Activated CD8-positive, alpha-beta T cell treated with anti-CD3 and anti-CD28 coated beads, Interleukin-2, amount 10 ng/mL, durations not matched to agents 7 days and 5 days (primary cell): ENCODE results near the gene STEAP2. TPM values are rescaled to one million over a fixed set of nuclear protein-coding genes. Genes with fewer than 3 reads are reported as not detected.

Source experiments
- ATAC-seq: fragments of 150-1000 bp; cut with Tn5 transposase; one replicate; pipeline ENCODE4 v1.10.0; 2021; ENCODE audit warnings: moderate library complexity
- CTCF ChIA-PET: fragments of 350-600 bp; sonication (Branson Sonifier 250); formaldehyde crosslinking; loops from one replicate; lab custom pipeline; 2021; ENCODE audit warnings: antibody characterized with exemption; lab: Charles Lee
- POLR2A ChIA-PET: fragments of 350-600 bp; sonication (Branson Sonifier 250); formaldehyde crosslinking; loops from one replicate; lab custom pipeline; 2021; ENCODE audit warnings: antibody characterized with exemption; lab: Charles Lee
- DNase-seq: peaks from one replicate; pipeline ENCODE4 v3.0.0-alpha.2; 2020
- H3K27ac Mint-ChIP-seq: one replicate; pipeline ENCODE4 v1.8.0; 2021; ENCODE audit warnings: mild to moderate bottlenecking, mixed read lengths
- H3K27me3 Mint-ChIP-seq: one replicate; pipeline ENCODE4 v1.8.0; 2021; ENCODE audit warnings: low read depth, mixed read lengths
- H3K36me3 Mint-ChIP-seq: one replicate; pipeline ENCODE4 v1.8.0; 2021; ENCODE audit warnings: low read depth, mixed read lengths
- H3K4me1 Mint-ChIP-seq: one replicate; pipeline ENCODE4 v1.8.0; 2021; ENCODE audit warnings: low read depth, mixed read lengths
- H3K4me3 Mint-ChIP-seq: one replicate; pipeline ENCODE4 v1.8.0; 2021; ENCODE audit warnings: mild to moderate bottlenecking, mixed read lengths
- H3K9me3 Mint-ChIP-seq: one replicate; pipeline ENCODE4 v1.8.0; 2022; ENCODE audit warnings: mixed read lengths; ENCODE audit not compliant: insufficient read depth
- total RNA-seq, 2 experiments: library from RNA; stranded (reverse); gene quantifications; one replicate each; pipeline ENCODE4 v1.2.3, GENCODE V29; 2021

STEAP2 gene
- total RNA-seq, 2 experiments from 2014 or later: not detected

DNA sequence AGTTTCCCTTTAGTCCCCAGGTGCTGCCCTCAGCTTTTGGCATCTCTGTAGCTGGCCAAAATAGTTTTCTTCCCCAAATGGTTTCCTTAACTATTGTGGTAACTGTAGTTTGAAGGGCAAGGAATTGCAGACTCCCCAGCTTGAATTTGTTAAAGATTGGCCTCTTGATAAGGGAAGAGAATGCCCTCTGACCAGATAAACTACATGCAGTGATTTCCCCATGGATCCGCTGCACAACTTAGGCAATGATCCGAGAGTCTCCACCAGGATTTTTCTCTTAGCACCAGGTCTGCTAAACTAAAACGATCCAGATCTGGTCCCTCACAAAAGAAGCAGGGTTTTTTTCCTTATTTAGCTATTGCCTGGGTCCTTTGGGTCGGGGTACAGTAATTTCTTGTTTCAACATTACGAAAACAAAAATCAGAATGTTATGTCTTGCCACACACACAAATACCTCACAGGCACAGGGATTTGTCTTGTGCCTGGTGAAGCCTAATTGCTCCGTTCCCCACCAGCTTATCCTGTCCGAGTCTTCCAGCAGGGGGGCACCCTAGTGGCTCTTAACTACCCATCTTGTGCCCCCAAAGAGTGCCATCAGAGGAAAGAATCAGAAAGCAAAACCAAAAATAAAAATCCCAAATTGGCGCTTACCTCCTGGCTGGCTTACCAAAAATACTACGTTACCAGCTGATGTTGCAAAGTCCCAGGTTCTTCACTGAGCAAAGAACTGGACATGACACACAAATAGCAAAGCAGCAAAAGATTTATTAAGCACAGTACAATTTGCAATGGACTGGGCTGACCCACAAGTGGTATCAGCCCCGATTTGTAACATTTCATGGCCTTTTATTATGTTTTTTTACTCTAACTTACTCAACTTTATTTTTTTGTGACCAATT, 16.4 kb upstream of the STEAP2 start:
- no peaks in the 10 kb centered on the region for H3K27me3 Mint-ChIP-seq
- peaks cover 10% of the 10 kb centered on the region for H3K9me3 Mint-ChIP-seq
- ChIA-PET CTCF (no interaction called here), POLR2A (no interaction called here)
- H3K36me3 Mint-ChIP-seq: no peaks in the 10 kb centered on the region
- ATAC-seq (no peak), DNase-seq (no peak)
- no peaks in the 10 kb centered on the region for H3K4me1 Mint-ChIP-seq
- no peak overlapping the region for H3K4me3 Mint-ChIP-seq
- H3K27ac Mint-ChIP-seq: no peak overlapping the region

- no peak for DNase-seq
- Mint-ChIP-seq H3K27ac (no peak overlapping the region), H3K4me3 (no peak overlapping the region), H3K36me3 (no peaks in the 10 kb centered on the region), H3K4me1 (no peaks in the 10 kb centered on the region), H3K9me3 (no peaks in the 10 kb centered on the region), H3K27me3 (no peaks in the 10 kb centered on the region)
- no peak for ATAC-seq
- ChIA-PET CTCF (no interaction called here), POLR2A (no interaction called here)
Observed at GRCh38 chr7:90201500-90202195, 9.9 kb upstream of the STEAP2 start.

- Mint-ChIP-seq H3K4me3 (no peak overlapping the region), H3K9me3 (no peaks in the 10 kb centered on the region), H3K4me1 (peaks cover 6% of the 10 kb centered on the region), H3K27ac (no peak overlapping the region), H3K36me3 (no peaks in the 10 kb centered on the region), H3K27me3 (peaks cover 22% of the 10 kb centered on the region)
- POLR2A ChIA-PET: no interaction called here
- CTCF ChIA-PET: no interaction called here
- ATAC-seq: no peak
- no peak for DNase-seq
Observed at GRCh38 chr7:90207956-90208355, 3.6 kb upstream of the STEAP2 start.

GRCh38 chr7:90209776-90210175, 1.8 kb upstream of the STEAP2 start:
- CTCF ChIA-PET: no interaction called here
- ATAC-seq (no peak), DNase-seq (no peak)
- Mint-ChIP-seq H3K9me3 (no peaks in the 10 kb centered on the region), H3K27ac (no peak overlapping the region), H3K36me3 (no peaks in the 10 kb centered on the region), H3K4me3 (no peak overlapping the region), H3K4me1 (peaks cover 6% of the 10 kb centered on the region), H3K27me3 (peaks cover 22% of the 10 kb centered on the region)
- POLR2A ChIA-PET: no interaction called here

DNA sequence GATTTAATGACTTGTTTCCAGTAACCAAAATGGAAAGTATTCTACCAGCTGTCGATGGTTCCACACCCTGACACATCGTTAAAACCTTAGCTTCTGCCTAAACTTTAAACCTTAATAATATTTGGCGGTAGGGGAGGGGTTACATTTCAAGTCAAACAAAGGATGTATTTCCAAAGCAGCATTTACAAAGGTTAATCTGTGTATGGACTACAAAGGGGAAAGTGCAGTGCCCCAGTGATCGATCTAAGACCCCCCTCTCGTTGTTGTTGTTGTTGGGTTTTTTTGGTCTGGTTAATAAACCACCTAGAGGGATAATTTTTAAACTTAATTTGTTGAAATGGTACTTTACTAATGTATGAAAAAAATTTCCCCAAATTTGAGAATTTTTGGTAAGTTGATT, 1.1 kb upstream of the STEAP2 start:
- Mint-ChIP-seq H3K9me3 (no peaks in the 10 kb centered on the region), H3K4me1 (peaks cover 6% of the 10 kb centered on the region), H3K27me3 (peaks cover 22% of the 10 kb centered on the region), H3K27ac (no peak overlapping the region), H3K36me3 (no peaks in the 10 kb centered on the region), H3K4me3 (no peak overlapping the region)
- no peak for ATAC-seq
- CTCF ChIA-PET: interaction anchor here (1.1 kb wide), 2 partner anchors 14 to 135 kb away, joined by 3 to 4 read pairs; no protein-coding TSS in a partner anchor
- POLR2A ChIA-PET: no interaction called here
- DNase-seq: no peak

DNA sequence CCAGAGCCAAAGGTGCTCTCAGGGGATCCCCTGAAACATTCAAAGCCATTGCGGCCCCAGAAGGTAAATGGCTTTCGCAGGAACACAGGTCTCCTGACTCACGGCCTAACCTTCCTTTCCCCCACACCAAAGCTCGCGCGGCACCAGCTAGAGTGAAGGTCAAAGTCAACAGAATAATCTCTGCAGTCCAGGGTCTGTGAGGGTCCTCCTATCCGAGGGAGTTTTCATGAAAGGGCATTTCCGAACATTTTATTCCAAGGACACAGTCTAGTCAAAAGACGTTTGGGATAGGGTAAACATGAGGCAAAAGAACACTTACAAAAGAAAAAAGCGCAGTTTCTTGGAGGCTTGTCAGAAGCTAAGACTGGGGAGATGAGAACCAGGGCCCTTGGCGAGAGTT, 559 bp upstream of the STEAP2 start:
- no peaks in the 10 kb centered on the region for H3K9me3 Mint-ChIP-seq
- no peak overlapping the region for H3K4me3 Mint-ChIP-seq
- ATAC-seq: no peak
- H3K4me1 Mint-ChIP-seq: peaks cover 6% of the 10 kb centered on the region
- no peak overlapping the region for H3K27ac Mint-ChIP-seq
- ChIA-PET CTCF (interaction anchor here (0.7 to 1.7 kb wide), 8 partner anchors 12 to 135 kb away, joined by 3 to 6 read pairs (median 4); partner anchors contain the start of gene STEAP1), POLR2A (interaction anchor here (0.6 kb wide), 1 partner anchor 487 kb away, joined by 3 read pairs; no protein-coding TSS in a partner anchor)
- no peak for DNase-seq
- H3K36me3 Mint-ChIP-seq: no peaks in the 10 kb centered on the region
- peaks cover 22% of the 10 kb centered on the region for H3K27me3 Mint-ChIP-seq

DNA sequence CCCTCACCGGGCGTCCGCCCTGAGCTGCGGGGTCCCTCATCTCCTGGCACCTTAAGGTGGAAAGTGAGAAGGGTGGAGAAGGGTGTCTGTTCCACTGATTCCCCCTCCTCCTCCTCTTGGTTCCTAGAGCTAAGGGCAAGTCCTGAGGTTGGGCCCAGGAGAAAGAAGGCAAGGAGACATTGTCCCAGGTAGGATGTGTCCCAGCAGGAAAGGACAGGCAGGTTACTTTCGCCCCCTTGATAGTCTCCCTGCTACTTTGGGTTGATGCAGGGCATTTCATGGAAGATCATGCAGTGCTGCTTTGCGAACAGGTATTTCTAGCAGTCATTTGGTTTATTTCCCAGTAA, 582 bp downstream of the STEAP2 start:
- H3K4me1 Mint-ChIP-seq: peaks cover 6% of the 10 kb centered on the region
- ChIA-PET POLR2A (no interaction called here), CTCF (interaction anchor here (0.8 to 1.7 kb wide), 5 partner anchors 11 to 58 kb away, joined by 3 to 6 read pairs (median 4); partner anchors contain the start of gene STEAP1)
- H3K27me3 Mint-ChIP-seq: peaks cover 27% of the 10 kb centered on the region
- no peak overlapping the region for H3K4me3 Mint-ChIP-seq
- ATAC-seq: no peak
- H3K36me3 Mint-ChIP-seq: no peaks in the 10 kb centered on the region
- DNase-seq: no peak
- no peaks in the 10 kb centered on the region for H3K9me3 Mint-ChIP-seq
- H3K27ac Mint-ChIP-seq: no peak overlapping the region

DNA sequence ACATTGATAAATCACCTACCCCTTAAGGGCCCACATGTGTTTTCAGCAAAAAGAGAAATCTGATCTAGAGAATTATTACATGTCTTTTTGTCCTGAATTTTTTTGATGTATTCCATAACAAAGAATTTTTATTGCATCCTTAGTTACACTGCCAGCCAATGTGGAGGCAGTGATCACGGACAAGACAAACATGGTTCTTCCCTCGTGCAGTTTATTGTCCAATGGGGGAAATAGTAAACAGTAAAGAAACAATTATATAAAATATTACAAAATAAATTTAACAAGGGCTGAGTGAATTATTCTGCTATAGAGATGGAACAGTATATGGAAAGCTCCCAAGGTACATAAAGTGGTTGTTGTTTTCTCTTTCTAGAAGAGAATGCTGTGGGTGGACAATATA, 2.0 kb downstream of the STEAP2 start:
- H3K4me3 Mint-ChIP-seq: no peak overlapping the region
- no peaks in the 10 kb centered on the region for H3K36me3 Mint-ChIP-seq
- H3K4me1 Mint-ChIP-seq: peaks cover 6% of the 10 kb centered on the region
- no peak overlapping the region for H3K27ac Mint-ChIP-seq
- H3K9me3 Mint-ChIP-seq: no peaks in the 10 kb centered on the region
- CTCF ChIA-PET: no interaction called here
- ATAC-seq: no peak
- POLR2A ChIA-PET: no interaction called here
- peaks cover 31% of the 10 kb centered on the region for H3K27me3 Mint-ChIP-seq
- no peak for DNase-seq

DNA sequence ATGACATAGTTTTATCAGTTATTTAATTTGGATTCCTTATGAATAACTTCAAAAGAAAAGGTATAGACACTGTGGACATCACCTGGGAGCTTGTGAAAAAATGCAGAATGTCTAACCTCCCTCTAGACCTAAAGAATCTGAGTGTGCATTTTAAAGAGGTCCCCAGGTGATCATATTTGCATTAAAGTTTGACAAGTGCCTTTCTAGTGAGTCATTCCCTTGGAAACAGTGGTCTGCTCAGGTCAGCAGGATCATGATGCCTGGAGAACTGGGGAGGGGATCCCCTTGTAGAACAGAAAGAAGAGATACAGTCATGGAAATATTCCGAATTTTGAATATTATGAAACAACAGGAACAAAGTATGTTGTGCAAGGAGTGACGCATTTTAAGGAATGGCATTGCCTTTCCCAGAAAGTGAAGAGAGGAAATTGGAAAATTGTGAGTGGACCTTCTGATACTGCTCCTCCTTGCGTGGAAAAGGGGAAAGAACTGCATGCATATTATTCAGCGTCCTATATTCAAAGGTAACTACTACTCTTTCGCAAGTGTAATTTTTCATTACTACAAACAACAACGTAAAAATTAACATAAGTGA, 4.6 kb downstream of the STEAP2 start:
- Mint-ChIP-seq H3K36me3 (no peaks in the 10 kb centered on the region), H3K9me3 (no peaks in the 10 kb centered on the region), H3K27me3 (peaks cover 21% of the 10 kb centered on the region), H3K27ac (no peak overlapping the region), H3K4me1 (peaks cover 1% of the 10 kb centered on the region), H3K4me3 (no peak overlapping the region)
- ATAC-seq (no peak), DNase-seq (no peak)
- ChIA-PET POLR2A (no interaction called here), CTCF (no interaction called here)

DNA sequence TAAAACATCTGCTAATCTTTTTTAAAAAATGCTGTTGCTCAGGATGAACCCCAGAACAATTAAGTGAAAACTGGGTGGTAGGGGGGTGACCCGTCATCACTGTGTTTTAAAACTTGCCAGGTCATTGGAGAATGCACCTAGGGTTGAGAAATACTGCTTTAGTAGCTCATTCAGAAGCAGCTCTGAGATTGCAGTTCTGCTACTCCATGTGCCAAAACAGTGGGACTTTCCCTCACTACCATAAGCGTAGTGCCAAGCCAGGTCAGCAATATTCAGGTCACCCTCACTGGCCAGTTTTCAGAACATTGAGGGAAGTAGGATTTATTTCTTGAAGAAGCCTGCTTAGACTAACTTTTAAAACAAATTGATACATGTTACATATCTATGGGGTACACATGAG, 5.2 kb downstream of the STEAP2 start:
- DNase-seq (no peak), ATAC-seq (no peak)
- Mint-ChIP-seq H3K4me3 (no peak overlapping the region), H3K27ac (no peak overlapping the region), H3K27me3 (peaks cover 17% of the 10 kb centered on the region), H3K9me3 (no peaks in the 10 kb centered on the region), H3K4me1 (no peaks in the 10 kb centered on the region), H3K36me3 (no peaks in the 10 kb centered on the region)
- ChIA-PET POLR2A (no interaction called here), CTCF (no interaction called here)

GRCh38 chr7:90222390-90222789, 10.8 kb downstream of the STEAP2 start:
- peaks cover 9% of the 10 kb centered on the region for H3K27me3 Mint-ChIP-seq
- H3K4me1 Mint-ChIP-seq: no peaks in the 10 kb centered on the region
- DNase-seq: no peak
- H3K4me3 Mint-ChIP-seq: no peak overlapping the region
- ATAC-seq: no peak
- H3K27ac Mint-ChIP-seq: no peak overlapping the region
- POLR2A ChIA-PET: no interaction called here
- H3K36me3 Mint-ChIP-seq: no peaks in the 10 kb centered on the region
- no peaks in the 10 kb centered on the region for H3K9me3 Mint-ChIP-seq
- CTCF ChIA-PET: interaction anchor here (1.8 kb wide), 1 partner anchor 11 kb away, joined by 6 read pairs; the partner anchor contains the start of gene STEAP2
